CD4-positive, alpha-beta T cell treated with Interleukin-17A for 1 hour (primary cell): ENCODE measurements around the gene ELMO1.

Experiments
- DNase-seq: peaks from one replicate; pipeline ENCODE4 v3.0.0-alpha.2; 2020

ELMO1 gene

GRCh38 chr7:36851382-36851781 lies 597.3 kb downstream of the ELMO1 start:
- no peak for DNase-seq

GRCh38 chr7:36847946-36848345 lies 600.7 kb downstream of the ELMO1 start:
- DNase-seq = no peak

GRCh38 chr7:36844374-36844773 lies 604.3 kb downstream of the ELMO1 start:
- no peak for DNase-seq

GRCh38 chr7:36840904-36841303 lies 607.8 kb downstream of the ELMO1 start:
- DNase-seq = no peak

GRCh38 chr7:36838616-36839225 lies 609.9 kb downstream of the ELMO1 start:
- no peak for DNase-seq

- DNase-seq = no peak
Measured at GRCh38 chr7:36831049-36831448, 617.6 kb downstream of the ELMO1 start.

- DNase-seq = no peak
Measured at GRCh38 chr7:36827726-36828703, 620.6 kb downstream of the ELMO1 start.

DNA sequence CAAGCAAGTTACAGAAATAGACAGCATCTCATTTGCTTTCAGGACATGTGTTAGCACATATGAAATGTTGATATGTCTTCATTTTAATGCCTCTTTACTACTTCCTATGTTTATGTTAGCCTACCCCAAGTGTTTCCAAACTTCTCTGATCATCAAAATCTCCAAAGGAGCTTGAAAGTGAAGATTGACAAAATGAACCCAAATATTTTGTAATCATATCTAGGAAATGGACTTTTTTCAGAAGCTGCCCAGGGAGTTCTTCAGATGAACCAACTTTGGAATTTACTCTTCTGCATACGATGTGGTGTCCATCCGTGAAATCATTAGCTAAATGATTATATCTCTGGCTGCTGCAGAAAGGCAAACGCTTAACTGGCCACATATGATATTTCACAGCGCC lies 623.2 kb downstream of the ELMO1 start:
- DNase-seq = no peak

DNA sequence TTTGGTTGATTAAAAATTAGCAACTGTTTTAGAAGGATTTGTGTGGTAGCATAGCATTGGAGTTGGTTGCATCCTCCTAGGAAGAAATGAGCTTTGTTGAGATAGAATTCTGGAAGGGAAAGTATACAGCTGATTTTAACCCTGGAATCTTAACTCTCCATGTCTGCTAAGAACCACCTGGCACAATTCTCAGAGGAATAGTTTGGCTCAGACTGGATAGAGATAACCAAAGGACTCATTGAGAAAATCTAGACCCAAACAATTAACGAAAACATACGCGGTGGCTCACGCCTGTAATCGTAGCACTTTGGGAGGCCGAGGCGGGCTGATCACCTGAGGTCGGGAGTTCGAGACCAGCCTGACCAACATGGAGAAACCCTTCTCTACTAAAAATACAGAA lies 625.3 kb downstream of the ELMO1 start:
- DNase-seq = no peak

DNA sequence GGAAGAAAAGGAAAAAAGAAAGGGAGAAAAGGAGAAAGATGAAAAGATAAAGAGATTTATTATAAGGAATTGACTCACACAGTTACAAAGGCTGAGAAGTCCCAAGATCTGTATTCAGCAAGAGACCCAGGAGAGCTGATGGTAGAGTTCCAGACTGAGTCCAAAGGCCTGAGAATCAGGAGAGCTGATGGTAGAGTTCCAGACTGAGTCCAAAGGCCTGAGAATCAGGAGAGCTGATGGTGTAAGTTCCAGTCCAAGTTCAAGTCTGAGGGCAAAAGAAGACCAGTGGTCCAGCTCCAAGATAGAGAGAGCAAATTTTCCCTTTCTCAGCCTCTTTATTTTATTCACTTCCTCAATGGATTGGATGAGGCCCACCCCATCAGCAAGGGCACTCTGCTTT lies 627.0 kb downstream of the ELMO1 start:
- no peak for DNase-seq

DNA sequence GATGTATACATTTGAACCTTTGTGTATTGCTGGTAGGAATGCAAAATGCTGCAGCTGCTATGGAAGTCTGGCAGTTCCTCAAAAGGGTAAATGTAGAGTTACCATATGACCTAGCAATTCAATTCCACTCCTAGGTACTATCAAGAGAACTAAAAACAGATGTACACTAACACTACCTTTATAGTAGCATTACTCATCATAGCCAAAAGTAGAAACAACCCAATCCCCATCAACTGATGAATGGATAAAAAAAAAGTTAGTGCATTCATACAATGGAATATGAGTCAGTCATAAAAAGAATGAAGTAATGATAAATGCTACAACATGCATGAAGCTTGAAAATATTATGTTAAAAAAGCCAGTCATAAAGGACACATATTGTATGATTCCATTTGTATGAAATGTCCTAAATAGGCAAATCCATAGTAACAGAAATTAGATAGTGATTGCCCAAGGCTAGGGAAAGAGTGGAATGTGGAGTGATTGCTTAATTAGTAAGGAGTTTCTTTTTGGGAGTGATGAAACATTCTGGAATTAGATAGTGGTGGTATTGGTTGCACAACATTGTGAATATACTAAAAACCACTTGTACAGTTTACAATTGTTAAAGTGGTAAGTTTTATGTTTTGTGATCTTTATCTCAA lies 628.0 kb downstream of the ELMO1 start:
- DNase-seq = no peak

DNA sequence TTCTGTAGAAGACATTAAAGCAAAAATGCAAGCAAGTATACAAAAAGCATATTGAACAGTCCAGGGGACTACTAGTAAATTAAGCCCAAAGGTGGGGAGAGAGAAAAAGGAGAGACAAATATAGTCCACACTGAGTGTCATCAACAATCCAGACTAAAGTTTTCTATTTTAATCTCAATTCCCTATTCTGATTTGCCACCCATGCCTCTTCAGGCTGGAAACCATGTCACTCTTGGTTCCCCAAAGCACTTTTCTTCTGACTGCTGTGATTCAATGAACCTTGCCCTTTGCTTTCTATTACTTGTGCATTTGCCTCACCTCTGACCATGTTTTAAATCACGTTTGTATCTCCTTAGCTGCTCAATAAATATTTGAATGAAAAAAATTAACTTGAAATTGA lies 629.0 kb downstream of the ELMO1 start:
- no peak for DNase-seq

- no peak for DNase-seq
Measured at GRCh38 chr7:36814311-36814710, 634.4 kb downstream of the ELMO1 start.

GRCh38 chr7:36811807-36812206 lies 636.9 kb downstream of the ELMO1 start:
- DNase-seq = no peak

DNA sequence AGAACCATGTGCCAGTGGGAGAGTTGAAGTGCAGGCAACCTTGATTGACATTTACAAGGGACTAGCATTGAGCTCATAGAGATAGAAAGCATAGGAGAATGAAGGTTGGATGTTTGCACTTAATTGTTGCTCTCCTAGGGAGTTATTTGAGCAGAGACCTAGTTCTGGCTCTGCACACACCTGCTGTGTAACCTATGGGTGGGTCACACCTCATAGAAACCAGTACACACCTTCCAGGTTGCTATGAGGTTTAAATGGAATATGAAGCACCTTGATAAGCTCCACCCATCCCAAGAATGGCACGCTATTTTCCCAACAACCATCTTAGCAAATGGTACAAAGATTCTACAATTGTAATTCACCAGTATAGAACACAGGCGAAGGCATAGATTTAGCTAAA lies 638.2 kb downstream of the ELMO1 start:
- no peak for DNase-seq

GRCh38 chr7:36810032-36810431 lies 638.6 kb downstream of the ELMO1 start:
- DNase-seq = no peak

- no peak for DNase-seq
Measured at GRCh38 chr7:36809510-36809909, 639.2 kb downstream of the ELMO1 start.

- DNase-seq = no peak
Measured at GRCh38 chr7:36809086-36809485, 639.6 kb downstream of the ELMO1 start.

GRCh38 chr7:36806891-36807290 lies 641.8 kb downstream of the ELMO1 start:
- DNase-seq = no peak
